Activated CD4-positive, CD25-positive, alpha-beta regulatory T cell treated with anti-CD3 and anti-CD28 coated beads, Interleukin-2, amount 50 U/mL, for 24 hours (primary cell): ENCODE results near the gene DNPH1.

Experiments used
- ATAC-seq, 2 donors: fragments of 150-1000 bp; cut with Tn5 transposase; one replicate each; pipeline ENCODE4 v1.10.0; 2021; ENCODE audit warnings: mild to moderate bottlenecking in 1 of 2, moderate library complexity in 1 of 2

The DNPH1 gene

GRCh38 chr6:43263314-43264178 is 34.3 kb upstream of the DNPH1 start:
- ATAC-seq: peak; percentile 90 to 95

DNA sequence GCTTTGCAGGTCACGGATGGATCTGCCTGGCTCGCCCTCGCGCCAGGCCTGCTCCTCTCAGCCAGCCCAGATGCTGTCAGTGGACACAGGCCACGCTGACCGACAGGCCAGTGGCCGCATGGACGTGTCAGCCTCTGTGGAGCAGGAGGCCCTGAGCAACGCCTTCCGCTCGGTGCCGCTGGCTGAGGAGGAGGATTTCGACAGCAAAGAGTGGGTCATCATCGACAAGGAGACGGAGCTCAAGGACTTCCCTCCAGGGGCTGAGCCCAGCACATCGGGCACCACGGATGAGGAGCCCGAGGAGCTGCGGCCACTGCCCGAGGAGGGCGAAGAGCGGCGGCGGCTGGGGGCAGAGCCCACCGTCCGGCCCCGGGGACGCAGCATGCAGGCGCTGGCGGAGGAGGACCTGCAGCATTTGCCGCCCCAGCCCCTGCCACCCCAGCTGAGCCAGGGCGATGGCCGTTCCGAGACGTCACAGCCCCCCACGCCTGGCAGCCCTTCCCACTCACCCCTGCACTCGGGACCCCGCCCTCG is 33.6 kb upstream of the DNPH1 start:
- ATAC-seq: no peak

DNA sequence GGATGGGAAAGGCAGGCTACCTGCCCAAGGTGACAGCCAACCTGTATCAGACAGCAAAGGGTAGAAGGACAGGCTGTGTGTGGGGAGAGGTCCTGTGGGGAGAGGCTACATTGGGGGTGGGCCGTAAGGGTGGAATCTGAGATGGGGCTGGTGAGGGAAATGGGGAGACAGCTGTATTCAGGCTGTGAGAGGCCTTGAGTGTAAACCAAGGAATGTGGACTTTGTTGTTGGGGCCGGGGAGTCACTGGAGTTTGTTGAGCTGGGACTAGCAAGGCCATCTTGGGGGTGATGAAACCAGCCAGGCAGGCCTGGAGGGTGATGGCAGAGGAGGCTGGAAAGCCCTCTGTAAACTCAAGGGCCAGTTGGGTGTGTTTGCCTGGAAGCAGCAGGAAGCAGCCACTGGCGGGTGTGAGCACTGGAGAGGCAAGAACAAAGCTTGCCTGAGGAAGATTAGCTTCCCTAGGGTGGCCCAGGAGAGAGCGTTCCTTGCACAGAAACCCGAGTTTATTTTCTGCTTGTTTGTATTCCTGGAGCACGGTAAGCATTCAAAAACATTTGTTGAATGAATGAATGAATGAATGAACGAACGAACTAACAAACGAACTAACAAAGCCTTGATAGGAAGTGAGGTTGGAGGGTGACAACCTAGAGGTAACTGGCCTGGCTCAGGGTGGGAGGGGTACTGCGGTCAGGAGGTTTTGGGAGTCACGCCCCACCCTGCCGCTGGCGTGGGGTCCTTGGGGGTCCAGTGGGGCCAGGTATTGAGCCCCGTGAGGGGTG is 32.9 kb upstream of the DNPH1 start:
- ATAC-seq: no peak

GRCh38 chr6:43261198-43261597 is 31.9 kb upstream of the DNPH1 start:
- no peak for ATAC-seq

GRCh38 chr6:43260791-43261190 is 31.5 kb upstream of the DNPH1 start:
- ATAC-seq: no peak

DNA sequence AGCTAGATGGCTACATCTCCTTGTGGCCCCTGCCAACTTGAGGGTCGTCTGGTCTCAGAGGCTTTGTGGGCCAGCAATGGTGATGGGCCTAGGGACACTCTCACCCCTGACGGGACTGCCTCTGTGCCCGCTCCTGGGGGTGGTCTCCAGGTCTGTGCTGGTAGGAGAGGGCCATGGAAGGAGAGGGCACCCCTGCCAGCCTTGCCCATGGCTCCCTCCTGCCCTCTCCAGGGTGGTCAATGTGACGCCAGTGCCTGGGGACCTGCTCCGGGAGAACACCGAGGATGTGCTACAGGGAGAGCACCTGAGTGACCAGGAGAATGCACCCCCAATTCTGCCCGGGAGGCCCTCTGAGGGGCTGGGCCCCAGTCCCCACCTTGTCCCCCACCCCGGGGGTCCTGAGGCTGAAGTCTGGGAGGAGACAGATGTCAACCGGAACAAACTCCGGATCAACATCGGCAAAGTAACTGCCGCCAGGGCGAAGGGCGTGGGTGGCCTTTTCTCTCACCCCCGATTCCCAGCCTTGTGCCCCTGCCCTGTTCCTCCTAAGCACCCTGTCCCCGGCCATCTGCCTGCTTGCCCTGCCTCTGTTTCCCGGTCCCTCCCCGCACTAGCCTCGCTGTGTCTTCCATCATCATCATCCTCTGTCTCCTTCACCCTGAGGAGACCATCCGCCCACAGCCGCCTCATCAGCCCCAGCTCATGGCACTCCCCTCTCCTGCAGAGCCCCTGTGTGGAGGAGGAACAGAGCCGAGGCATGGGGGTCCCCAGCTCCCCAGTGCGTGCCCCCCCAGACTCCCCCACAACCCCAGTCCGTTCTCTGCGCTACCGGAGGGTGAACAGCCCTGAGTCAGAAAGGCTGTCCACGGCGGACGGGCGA is 29.8 kb upstream of the DNPH1 start:
- ATAC-seq: no peak

GRCh38 chr6:43258180-43258579 is 28.9 kb upstream of the DNPH1 start:
- ATAC-seq: no peak

GRCh38 chr6:43257367-43258145 is 28.3 kb upstream of the DNPH1 start:
- peak; percentile 43 to 47 for ATAC-seq

- ATAC-seq: no peak
Observed at GRCh38 chr6:43256670-43257366, 27.5 kb upstream of the DNPH1 start.

GRCh38 chr6:43255408-43256054 is 26.2 kb upstream of the DNPH1 start:
- ATAC-seq: no peak

DNA sequence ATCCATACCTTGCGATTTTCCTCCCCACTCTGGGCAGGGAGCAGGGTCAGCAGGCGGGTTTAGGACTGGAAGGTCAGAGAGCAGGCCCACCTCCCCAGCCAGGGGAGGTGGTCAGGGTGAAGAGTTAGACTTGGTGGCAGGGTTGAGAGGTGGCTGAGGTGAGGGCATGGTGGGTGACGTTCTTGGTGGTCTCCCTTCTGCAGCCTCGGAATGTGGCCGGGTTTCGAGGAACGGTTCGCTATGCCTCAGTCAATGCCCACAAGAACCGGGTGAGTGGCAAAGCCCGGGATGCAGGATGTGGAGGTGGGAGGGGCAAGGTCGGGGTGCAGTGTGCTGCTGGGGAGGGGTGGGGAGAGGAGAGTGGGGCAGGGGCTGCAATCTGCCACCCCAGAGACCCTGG is 25.6 kb upstream of the DNPH1 start:
- no peak for ATAC-seq

- ATAC-seq: peak; percentile 83 to 88
Observed at GRCh38 chr6:43254138-43254817, 25.0 kb upstream of the DNPH1 start.

- no peak for ATAC-seq
Observed at GRCh38 chr6:43253401-43253800, 24.1 kb upstream of the DNPH1 start.

DNA sequence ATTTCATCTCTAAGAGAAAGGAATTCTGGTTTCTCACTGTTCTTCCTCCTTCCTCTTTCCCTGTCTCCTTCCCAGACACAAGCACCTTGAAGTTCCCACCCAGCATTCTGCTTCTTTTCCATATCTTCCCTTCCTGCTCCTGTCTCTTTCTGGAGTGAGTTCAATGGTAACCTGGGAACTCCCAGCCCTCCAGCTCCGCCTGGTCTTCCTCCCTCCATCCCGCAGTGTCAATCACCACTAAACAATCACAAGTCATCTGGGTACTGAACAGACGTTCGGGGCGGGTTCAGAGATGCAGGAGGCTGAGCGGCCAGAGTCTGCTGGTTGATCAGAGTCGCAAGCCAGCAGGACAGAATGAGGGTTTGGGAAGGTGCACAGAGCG is 21.7 kb upstream of the DNPH1 start:
- no peak for ATAC-seq

GRCh38 chr6:43248791-43249190 is 19.5 kb upstream of the DNPH1 start:
- no peak for ATAC-seq

DNA sequence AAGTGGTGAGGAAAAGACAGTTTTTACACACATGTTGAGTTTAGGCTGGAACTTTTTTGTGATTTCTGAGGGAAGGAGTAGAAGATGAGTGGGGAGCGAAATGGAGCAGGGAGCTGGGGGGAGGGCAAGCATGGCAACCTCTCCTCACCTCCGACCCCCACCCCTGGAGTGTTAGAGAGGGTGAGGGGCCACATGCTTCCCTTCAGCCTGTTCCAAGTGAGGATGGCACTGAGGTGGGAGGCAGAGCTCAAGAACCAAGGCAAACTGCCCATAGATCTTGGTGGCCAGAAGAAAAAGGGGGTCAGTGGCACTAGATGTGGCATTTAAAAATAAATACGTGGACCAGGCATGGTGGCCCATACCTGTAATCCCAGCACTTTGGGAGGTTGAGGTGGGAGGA is 18.8 kb upstream of the DNPH1 start:
- ATAC-seq: no peak

DNA sequence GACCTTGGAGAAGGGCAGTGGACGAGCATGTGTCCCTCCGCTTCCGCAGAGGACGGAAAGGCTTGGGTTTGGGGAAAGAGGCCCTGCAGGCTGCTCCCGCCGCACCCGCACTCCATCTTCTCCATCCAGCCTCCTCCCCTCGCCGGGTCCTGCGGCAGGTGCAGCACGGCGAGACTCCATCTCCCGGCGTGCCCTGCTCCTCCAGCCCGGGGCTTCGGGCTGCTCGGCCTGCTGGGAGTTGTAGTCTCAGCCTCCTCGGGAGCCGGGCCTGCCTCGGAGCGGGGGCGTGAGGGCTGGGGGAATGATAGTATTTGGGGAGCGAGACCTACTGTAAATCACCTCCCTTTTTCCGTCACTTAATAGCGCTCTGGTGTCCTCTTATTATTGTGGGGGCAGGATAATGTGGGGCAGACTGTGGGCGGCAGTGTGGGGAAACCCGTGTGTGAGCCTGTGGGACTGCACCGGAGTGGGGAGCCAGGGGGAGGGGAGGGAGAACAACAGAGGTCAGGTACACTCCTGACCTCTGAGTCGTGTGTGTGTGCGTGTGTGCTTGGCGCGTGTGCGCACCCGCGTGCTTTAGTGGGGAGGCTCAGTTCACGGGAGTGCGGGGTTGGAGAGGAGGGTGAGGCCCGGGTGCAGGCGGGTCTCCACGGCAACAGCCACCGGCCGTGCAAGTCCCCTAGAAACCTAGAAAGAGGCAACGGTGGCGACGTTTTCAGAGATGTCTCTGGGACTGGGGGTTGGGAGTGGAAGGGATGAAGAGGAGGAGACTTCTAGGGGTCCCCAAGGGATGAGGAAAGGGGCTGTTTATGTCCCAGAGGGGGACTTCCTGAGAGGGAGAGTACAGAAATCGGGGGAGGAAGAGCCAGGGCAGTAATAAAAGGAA is 18.1 kb upstream of the DNPH1 start:
- peak; percentile 98 to 99 for ATAC-seq

DNA sequence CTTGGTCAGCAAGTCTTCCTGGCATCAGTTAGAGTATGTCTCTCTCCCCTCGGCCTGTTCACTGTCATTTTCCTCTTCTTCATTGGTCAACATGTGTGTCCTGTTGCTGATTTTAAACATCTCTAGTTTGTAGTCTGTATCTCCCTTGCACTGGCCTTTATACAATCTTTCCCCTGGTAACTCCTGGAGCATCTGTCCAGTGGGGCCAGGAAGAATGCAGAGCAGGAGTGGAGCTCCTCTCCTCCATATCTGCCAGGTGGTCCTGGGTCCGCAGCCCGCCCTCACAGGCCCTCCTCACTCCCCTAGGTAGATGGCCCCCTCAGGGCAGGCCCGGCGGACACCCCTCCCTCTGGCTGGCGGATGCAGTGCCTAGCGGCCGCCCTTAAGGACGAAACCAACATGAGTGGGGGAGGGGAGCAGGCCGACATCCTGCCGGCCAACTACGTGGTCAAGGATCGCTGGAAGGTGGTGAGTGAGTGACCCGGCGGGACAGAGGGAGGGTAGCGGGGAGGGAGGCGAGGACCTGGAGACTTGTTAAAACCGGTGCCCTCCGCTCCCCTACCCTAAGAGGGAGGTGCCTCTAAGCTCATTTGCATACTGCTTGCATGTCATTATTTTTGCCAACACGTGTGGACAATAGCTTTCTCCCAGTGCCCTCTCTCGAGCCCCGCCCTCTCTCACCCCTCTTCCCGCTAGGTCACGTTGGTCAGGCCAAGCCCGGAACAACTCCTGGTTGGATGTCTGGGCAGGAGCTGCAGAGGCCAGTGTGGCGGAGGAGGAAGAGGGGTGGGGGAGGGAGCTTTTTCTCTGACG is 17.2 kb upstream of the DNPH1 start:
- peak; percentile 6 to 16 for ATAC-seq
